AG08396 (cell line): ENCODE data around the gene CLIP1.

Experiments used
- DNase-seq: peaks from one replicate; pipeline ENCODE4 v3.0.0; 2012; ENCODE audit warnings: low spot score, mixed read lengths

The CLIP1 gene

DNA sequence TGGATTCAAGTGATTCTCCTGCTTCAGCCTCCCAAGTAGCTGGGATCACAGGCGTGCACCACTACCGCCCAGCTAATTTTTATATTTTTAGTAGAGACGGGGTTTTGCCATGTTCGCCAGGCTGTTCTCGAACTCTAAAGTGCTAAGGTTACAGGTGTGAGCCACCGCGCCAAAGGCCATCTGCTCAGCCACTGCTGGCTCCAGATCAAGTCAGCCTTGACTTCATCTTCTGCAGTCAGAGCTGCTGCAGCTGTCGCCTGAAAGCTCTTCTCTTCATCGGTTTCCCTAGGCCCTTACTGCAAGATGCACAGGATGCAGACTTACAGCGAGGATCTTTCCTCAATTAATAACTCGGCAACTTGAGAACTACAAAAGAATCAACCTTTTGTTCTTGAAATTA is 66.8 kb downstream of the CLIP1 start:
- no peak for DNase-seq

DNA sequence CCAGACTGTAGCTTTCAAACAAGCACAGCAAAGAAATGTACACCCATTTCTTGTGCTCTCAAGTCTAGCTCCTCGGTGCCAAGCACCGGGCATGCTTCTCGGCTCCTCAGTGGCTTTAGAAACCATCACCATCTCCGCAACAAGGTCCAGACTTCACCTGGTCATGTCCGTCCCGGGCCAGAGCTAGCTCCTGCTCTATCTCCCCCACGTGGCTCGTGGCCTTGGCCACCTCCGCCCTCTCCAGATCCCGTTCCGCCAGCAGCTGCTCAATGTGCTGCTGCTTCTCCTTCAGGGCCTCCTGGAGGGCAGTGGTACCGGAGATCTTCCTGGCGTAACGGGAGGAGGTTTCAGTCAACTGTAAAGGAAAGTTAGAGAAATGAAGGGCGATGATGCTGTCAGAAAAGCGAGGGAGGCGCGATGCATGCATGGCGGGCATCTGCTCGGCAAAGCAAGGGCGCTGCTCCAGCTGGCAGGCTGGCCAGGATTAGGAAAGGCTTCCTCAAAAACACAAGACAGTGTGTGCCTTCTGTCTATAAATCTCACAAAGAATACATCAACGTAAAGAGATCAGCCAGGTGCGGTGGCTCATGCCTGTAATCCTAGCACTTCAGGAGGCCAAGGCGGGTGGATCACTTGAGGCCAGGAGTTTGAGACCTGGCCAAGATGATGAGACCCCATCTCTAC is 67.4 kb downstream of the CLIP1 start:
- DNase-seq, result no peak

DNA sequence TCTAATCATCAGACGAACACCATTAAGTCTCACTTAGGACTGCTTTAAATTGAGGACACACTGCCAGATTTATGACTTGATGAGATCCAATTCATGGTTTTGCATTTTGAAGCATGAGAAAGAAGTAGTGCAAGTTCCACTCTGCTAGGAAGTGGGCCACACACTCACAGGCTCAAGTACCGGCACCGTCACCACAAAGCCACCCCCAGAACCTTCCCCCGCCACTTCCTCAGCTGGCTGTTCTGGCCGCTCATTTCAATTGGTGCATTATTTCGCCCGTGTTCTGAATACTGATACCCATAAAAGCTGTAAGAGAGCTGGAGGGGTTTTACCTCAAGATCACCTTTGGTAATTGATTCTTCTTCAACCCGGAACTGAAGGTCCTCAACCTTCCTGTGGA is 70.1 kb downstream of the CLIP1 start:
- no peak for DNase-seq

DNA sequence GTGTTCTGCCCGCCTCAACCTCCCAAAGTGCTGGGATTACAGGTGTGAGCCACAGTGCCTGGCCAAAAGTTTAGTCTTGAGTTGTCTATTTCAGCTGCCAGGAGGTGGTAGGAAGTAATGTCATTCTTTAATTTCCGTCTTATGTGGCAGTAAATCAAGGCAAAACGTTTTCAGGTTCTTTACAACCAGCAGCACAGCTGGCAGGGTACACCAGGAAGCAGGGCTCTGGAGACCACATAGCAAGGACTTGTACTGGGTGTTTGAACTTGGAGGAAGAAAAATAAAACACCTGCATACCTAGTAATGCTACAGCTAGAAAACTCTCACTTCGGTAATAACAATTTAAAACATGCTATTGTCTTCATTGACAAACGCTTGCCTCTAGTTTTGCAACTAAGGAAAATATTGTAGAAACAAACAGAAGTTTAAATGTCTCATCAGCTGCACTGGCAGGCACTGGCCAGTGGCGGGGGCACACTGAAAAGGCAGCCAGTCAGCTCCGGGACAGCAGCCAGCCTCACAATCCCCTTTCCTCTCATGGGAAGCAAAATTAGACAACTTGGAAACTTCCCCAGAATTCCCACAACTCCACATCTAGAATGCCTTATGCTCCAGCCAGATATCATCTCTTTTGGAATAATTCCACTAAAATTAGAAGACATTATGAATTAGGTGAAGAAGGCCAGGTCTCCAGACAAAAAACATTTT is 72.2 kb downstream of the CLIP1 start:
- DNase-seq, result peak; percentile 46

DNA sequence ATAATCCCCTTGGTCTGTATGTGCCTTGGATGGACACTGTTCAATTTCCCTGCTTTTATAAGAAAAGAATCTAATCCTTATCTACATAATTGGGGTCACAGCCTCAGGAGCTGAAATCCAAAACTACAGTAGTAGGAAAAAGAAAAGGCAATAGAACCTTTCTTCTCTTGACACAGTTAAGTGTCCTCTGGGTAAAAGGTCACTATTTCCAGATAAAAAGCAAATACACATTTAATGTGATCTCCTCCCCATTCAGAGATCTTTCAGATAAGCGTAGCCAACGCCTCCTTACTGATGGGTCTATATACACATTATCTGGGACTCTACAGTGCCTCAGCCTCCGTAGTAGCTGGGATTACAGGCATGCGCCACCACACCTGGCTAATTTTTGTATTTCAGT is 73.4 kb downstream of the CLIP1 start:
- no peak for DNase-seq

DNA sequence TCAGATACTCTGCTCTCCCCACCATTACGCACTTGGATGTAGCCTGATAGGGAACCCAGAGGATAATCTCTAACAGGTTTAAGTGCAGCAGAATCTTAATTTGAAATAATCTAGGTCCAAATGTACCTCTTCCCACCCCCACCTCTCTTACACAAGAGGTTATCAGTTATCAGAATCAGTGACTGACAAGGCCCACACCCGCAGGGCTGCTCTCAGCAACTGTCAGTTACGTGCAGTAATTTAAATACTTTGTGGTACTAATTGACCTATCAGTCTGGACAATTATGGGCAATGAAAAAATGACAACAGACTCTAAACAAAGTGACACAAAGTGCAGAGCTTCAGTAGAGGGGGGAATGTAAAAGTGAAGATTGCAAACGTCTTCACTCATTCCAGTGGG is 74.0 kb downstream of the CLIP1 start:
- DNase-seq, result no peak

DNA sequence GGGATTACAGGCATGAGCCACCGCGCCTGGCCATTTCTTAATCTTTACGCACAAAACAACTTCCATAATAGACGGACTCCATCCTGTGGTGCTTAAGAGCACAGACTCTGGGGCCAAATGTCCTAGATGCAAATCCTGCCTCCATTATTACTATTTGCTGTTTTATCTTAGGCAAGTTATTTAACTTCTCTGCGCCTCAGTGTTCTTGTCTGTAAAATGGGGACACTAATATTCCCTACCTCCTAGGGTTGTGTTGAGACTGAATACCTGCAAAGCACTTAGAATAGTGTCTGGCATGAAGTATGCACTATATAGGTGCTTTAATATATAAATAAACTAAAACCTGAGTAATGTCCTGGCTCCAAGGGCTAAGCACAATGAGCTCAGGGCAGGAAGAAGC is 76.4 kb downstream of the CLIP1 start:
- no peak for DNase-seq

DNA sequence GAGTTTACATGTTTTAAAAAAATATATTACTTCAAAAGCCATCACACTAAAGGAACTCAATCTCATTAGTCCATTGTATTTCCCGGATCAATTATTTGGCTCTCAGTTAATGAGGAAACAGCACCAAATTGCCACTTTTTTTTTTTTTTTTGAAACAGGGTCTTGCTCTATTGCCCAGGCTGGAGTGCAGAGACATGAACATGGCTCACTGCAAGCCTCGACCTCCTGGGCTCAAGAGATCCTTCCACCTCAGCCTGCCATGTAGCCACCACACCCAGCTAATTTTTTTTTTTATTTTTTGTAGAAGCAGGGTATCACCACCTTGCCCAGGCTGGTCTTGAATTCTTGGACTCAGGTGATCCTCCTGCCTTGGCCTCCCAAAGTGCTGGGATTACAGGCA is 77.4 kb downstream of the CLIP1 start:
- no peak for DNase-seq

DNA sequence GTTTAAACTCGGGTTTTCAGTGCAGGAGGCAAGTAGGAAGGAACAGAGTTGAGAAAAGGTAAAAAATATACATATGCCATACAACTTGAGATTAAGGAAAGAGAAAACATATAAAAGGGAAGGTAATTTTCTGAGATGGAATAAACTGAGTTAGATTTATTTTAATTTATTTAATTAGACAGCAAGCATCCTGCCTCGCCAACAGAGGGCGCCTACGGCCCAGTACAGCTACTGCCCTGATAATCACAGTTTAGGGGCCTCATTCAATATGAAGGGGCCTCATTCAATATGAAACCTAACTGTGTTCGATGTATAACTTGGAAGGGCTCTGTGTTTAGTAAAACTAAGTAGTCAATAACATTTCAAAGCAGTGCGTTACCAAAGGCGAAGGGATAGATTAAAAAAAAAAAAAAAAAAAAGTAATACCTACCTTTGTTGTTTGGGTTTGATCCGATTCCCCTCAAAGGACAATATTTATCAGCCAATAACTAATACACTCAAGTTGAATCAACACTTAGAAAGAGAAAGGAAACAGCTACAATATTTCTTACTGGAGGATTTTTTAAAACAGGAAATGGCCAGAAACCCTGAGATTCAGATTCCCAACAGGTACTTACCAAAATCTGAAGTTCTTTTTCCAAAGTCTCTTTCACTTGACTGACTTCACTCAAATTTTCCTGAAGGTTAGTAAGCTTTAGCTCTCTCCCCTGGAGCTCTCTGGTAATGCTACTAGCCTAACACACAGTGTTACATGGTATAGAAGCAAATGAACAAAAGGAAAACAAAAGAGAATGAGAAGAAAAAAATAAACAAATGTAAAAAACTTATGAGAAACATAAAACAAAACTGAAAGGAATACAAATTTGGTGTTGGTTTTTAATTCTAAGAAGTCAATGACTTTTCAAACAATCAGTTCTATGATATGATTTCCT is 86.2 kb downstream of the CLIP1 start:
- DNase-seq, result peak; percentile 28

DNA sequence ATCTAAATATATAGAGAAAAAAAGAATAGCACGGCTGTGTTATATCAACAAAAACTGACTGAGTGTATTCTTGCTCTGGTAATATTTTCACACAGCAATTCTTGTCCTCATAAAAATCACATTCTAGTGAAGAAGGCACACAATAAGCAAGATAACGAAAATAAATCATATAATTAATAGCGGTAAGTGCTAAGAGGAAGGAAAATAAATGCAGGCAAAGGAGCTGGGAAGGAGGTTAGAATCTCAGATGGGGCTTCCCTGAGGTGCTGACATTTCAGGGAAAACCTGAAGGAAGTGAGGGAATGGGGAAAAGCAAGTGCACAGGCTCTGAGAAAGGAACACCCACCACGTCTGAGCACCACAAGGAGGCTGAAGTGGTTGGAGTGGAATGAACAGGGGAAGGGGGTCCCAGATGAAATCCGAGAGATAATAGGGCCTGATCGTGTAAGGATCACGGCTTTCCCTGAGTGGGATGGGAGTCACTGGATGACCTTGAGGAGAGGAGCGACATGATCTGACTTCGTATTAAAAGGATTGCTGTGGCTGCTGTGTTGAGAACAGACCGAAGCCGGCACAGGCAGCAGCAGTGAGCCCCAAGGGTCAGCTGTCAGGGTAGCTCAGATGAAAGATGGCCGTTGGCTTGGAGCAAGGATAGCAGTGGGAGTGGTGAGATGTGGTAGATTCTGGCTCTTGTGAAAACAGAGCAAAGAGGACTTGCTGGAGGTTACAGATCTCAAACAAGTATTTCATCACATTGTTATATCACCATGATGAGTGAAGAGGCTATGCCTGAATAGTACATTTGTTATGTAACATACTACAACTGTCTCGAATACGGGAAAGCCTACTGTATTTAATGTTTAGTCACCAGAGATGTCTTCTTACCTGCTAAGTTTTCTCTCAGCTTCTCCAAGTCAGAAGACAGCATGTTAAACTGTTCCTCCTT is 89.1 kb downstream of the CLIP1 start:
- no peak for DNase-seq

DNA sequence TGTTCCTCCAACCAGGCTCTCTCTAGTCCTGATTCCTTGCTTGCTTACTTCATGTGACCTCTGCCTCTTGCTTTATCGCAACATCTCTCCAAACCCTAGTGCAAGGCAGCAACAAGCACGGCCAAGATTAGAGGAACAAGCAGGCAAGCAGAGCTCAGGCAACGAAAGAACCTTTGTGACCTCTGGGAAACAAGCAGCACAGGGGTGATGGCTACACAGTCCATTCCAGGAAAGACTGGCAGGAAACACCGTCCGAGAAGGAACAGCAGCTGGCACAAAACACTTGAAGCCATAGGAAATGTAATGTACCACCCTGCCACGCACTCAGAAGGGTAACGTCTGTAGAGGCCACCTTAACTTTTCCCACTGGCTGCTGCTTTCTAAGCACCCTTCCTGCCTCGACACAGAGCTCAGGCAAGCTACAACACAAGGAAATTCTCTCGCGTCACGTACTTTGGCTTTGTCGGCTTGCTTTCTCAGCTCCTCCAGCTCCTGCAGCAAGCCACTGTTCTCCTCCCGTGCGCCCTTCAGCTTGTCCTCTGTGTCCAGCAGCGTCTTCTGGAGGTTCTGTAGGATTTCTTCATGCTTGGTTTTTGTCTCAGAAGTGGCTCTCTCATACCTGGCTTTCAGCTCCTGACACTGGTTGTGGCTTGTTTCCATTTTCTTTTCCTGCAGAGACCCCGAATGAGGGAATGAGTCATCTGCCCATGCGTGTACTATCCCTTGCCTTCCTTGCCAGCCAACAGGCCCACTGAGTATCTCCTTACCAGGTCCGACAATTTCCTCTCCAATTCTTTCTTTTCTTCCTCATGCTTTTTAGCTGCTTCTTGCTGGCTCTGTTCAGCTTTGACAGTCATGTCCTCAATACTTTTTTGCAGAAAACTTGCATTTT is 94.7 kb downstream of the CLIP1 start:
- DNase-seq, result no peak

DNA sequence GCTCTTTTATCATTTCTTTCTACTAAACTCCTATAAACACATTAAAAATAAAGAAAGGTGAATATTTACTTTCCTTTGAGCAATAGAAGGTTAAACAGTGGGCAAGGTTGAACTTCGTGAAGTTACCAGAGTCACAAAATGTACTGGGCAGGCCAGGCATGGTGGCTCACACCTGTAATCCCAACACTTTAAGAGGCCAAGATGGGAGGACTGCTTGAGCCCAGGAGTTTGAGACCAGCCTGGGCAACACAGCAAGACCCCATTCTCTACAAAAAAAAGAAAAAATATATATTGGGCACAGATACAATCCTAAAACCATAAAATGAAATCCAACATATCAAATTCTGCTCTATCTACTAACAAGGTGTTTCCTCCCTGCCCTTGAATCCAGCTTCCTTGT is 95.5 kb downstream of the CLIP1 start:
- DNase-seq, result no peak

DNA sequence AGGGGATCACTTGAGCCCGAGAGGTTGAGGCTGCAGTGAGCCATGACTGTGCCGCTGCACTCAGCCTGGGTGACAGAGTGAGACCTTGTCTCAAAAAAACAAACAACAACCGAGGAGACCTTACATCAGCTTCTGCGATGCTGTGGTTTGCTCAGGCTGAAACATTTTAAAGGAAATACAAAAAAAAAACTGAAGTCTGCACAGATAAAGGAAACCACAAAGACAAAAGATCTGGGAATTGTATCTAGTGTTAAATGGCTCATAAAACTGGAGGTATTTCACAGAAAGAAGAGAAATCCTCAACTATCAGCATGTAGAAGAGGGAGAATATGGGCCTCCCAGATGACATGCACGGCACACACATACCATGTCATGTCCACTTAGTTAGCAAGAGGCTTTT is 95.9 kb downstream of the CLIP1 start:
- no peak for DNase-seq

DNA sequence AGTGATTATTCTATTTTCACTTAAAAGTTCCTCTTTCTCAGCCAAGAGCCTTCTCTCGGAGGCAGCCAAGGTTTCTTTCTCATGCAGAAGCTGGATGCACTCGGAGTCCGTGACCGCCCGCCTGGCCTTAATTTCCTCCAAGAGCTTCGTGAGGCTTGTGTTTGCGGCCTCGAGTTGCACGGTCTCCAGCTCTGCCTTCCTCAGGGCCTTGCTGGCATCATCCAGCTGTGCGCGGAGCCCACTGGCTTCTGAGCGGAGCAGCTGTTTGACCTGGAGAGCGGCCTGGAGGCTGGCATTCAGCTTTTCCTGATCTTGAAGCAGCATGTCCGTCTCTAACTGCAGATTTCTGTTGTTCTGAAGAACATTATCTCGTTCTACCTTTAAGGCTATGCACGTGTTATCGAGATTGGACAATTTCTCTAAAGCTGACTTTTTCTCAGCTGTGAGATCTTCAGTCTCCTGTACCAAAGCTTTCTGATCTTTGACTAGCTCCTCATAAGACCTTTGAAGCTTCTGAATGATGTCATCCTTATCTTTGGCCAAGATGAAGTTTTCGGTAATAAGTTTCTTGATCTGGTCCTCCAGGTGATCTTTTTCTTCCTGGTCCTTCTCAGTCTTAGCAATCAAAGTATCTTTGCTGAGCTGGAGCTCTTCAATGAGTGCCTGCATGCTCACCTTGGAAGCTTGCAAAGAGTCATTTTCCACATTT is 99.0 kb downstream of the CLIP1 start:
- DNase-seq, result no peak

DNA sequence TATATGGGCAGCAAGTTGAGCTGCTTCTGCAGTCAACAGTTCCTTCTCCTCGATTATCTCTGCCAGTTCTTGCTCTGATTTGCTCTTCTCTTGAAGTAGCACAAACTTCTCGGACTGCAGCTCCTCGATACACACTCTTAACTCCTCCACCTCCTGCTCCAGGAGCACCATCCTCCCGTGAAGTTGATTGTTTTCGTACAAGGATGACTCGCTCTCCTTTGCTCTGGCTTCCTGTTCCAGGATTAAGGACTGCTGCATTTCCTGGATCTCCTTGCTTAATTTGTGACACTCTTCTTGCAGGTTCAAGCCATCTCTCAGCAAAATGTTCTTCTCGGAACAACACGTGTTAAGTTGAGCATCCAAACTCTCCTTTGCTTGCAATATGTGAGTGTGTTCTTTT is 100.0 kb downstream of the CLIP1 start:
- DNase-seq, result no peak

DNA sequence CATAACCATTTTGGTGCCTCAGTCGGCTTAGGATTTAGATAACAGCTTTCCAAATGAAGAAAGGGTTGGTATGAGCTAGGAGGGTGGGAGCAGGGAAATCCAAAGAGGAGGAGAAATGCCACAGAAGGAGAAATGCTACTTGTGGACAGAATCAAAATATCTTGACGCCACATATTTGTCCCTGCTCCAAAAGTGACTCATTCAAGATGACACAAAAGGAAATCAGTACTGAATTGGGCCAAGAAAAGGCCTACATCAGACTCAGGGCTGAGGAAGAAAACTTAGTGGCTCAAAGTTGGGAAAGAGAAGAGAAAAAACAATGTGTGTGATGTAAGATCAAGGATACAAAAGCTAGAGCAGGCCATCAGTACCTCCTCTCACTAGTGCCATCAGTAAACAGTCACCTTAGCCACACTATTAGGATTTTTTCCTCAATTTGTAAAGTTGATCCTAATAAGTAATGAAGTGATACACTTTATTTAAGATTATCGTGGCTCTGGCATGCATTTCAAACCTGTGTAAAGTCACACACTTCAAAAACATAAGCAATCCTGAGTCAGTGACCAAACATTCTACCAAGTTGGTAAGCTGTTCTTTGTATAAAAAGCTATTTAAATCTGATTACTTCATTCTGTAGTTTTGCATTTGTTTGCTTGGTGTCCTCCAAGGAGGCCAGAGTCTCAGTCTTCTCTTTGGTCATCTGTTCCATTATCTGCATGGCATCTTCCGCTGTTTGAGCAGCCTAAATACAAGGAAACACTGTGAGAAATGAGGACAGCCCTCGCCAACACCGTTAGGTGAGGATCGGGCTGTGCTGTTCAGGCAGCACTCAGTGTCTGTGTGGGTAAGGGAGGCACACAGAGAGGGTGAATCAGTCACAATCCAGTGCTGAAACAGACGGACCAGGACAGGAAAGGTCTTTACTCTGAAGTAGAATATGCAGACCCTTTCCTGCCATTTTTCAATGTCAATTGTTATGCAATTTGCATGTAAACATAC is 103.6 kb downstream of the CLIP1 start:
- DNase-seq, result peak; percentile 71

DNA sequence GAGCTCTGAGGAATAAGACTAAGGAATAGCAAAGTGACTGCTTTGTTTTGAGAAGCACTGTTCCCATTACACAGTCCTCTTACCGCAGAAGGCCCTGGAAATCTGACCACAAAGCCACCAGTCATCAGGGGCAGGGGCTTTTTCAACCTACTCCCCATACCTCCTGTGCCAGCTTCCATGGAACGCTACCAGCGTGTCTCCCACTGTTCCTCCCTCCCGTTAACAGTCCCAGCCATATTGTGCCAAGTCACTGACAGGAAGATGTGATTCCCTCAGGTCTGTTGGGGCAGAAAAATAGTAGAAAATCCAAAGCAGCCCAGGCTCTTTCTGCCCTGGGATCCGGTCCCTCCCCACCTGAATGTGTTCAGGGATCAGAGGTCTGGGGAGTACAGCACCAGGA is 109.5 kb downstream of the CLIP1 start:
- DNase-seq, result no peak

DNA sequence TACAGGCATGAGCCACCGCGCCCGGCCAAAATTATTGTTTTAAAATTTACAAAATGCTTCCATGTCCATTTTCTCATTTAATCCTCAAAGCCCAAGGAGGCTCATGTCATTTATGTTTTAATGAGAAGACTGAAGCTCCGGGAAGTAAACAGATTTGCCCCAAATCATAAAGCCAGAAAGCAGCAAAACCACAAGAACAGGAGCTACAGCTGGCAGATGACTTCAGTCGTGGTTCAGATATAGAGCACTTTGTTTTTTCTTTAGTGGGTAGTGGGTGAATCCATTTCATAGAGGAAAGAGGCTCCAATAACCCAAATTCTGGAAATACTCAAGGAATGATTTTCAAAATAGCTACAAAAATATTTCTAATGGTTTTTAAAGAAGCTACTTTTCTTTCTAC is 110.8 kb downstream of the CLIP1 start:
- no peak for DNase-seq
